ENCODE data around the gene SNCB. TPM values are rescaled to one million over a fixed set of nuclear protein-coding genes. Genes with fewer than 3 reads are reported as not detected.

The SNCB gene
- total RNA-seq, 1 experiment from 2014 or later, result not detected

GRCh38 chr5:176626876-176627236 lies 3.5 kb downstream of the SNCB start:
- no peaks in the 10 kb centered on the region for H3K9me3 Mint-ChIP-seq (ENCODE audit: low read depth, unreplicated experiment)
- peaks cover 40% of the 10 kb centered on the region for H3K4me1 Mint-ChIP-seq (ENCODE audit: low read depth, unreplicated experiment)
- TF ChIP-seq, protein P1, sequence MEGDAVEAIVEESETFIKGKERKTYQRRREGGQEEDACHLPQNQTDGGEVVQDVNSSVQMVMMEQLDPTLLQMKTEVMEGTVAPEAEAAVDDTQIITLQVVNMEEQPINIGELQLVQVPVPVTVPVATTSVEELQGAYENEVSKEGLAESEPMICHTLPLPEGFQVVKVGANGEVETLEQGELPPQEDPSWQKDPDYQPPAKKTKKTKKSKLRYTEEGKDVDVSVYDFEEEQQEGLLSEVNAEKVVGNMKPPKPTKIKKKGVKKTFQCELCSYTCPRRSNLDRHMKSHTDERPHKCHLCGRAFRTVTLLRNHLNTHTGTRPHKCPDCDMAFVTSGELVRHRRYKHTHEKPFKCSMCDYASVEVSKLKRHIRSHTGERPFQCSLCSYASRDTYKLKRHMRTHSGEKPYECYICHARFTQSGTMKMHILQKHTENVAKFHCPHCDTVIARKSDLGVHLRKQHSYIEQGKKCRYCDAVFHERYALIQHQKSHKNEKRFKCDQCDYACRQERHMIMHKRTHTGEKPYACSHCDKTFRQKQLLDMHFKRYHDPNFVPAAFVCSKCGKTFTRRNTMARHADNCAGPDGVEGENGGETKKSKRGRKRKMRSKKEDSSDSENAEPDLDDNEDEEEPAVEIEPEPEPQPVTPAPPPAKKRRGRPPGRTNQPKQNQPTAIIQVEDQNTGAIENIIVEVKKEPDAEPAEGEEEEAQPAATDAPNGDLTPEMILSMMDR (IDR thresholded peaks at IDR 0.05; ENCODE audit: unreplicated experiment), result no peak
- no TSS peak for BruUV-seq (replicated peaks)
- CTCF ChIA-PET, result interaction anchor here (0.6 kb wide), 1 partner anchor 358 kb away, joined by 4 read pairs; no protein-coding TSS in a partner anchor
- peaks cover 93% of the 10 kb centered on the region for H3K27me3 Mint-ChIP-seq (ENCODE audit: unreplicated experiment)
- DNase-seq, result no peak
- H3K36me3 Mint-ChIP-seq (ENCODE audit: insufficient read depth, unreplicated experiment), result no peaks in the 10 kb centered on the region
- no peak overlapping the region for H3K27ac Mint-ChIP-seq (ENCODE audit: unreplicated experiment)
- intact Hi-C loops (cut with micrococcal nuclease; ENCODE audit: unreplicated experiment), result no loop called here
- peak overlapping the region; percentile 15 for H3K4me3 Mint-ChIP-seq (ENCODE audit: low read depth, unreplicated experiment)

- H3K4me3 Mint-ChIP-seq (ENCODE audit: low read depth, unreplicated experiment), result peak overlapping the region; percentile 15
- CTCF ChIA-PET, result interaction anchor here (0.6 kb wide), 1 partner anchor 359 kb away, joined by 4 read pairs; no protein-coding TSS in a partner anchor
Measured at GRCh38 chr5:176625966-176626875, 4.1 kb downstream of the SNCB start.

GRCh38 chr5:176625512-176625911 lies 4.8 kb downstream of the SNCB start:
- Mint-ChIP-seq H3K4me3 (ENCODE audit: low read depth, unreplicated experiment) (no peak overlapping the region), H3K27me3 (ENCODE audit: unreplicated experiment) (peaks cover 93% of the 10 kb centered on the region), H3K4me1 (ENCODE audit: low read depth, unreplicated experiment) (peaks cover 35% of the 10 kb centered on the region), H3K9me3 (ENCODE audit: low read depth, unreplicated experiment) (no peaks in the 10 kb centered on the region), H3K36me3 (ENCODE audit: insufficient read depth, unreplicated experiment) (peaks cover 1% of the 10 kb centered on the region), H3K27ac (ENCODE audit: unreplicated experiment) (no peak overlapping the region)
- CTCF ChIA-PET, result no interaction called here
- TF ChIP-seq, protein P1 (IDR thresholded peaks at IDR 0.05; ENCODE audit: unreplicated experiment), result no peak
- intact Hi-C loops (cut with micrococcal nuclease; ENCODE audit: unreplicated experiment), result no loop called here
- DNase-seq, result no peak
- BruUV-seq (replicated peaks), result no TSS peak

More at GRCh38 chr5:176625966-176626875, 4.1 kb downstream of the SNCB start:
- DNase-seq, result peak; percentile 42
- H3K27ac Mint-ChIP-seq (ENCODE audit: unreplicated experiment), result no peak overlapping the region
- H3K36me3 Mint-ChIP-seq (ENCODE audit: insufficient read depth, unreplicated experiment), result no peaks in the 10 kb centered on the region
- intact Hi-C loops (cut with micrococcal nuclease; ENCODE audit: unreplicated experiment), result no loop called here
- no peaks in the 10 kb centered on the region for H3K9me3 Mint-ChIP-seq (ENCODE audit: low read depth, unreplicated experiment)
- peaks cover 39% of the 10 kb centered on the region for H3K4me1 Mint-ChIP-seq (ENCODE audit: low read depth, unreplicated experiment)
- peaks cover 93% of the 10 kb centered on the region for H3K27me3 Mint-ChIP-seq (ENCODE audit: unreplicated experiment)
- TF ChIP-seq, protein P1 (IDR thresholded peaks at IDR 0.05; ENCODE audit: unreplicated experiment), result no peak
- no TSS peak for BruUV-seq (replicated peaks)

- intact Hi-C loops (cut with micrococcal nuclease; ENCODE audit: unreplicated experiment), result no loop called here
- H3K27me3 Mint-ChIP-seq (ENCODE audit: unreplicated experiment), result peaks cover 93% of the 10 kb centered on the region
- no peak overlapping the region for H3K4me3 Mint-ChIP-seq (ENCODE audit: low read depth, unreplicated experiment)
- BruUV-seq (replicated peaks), result no TSS peak
- H3K4me1 Mint-ChIP-seq (ENCODE audit: low read depth, unreplicated experiment), result peaks cover 41% of the 10 kb centered on the region
- CTCF ChIA-PET, result no interaction called here
- H3K9me3 Mint-ChIP-seq (ENCODE audit: low read depth, unreplicated experiment), result no peaks in the 10 kb centered on the region
- H3K27ac Mint-ChIP-seq (ENCODE audit: unreplicated experiment), result no peak overlapping the region
- DNase-seq, result no peak
- peaks cover 7% of the 10 kb centered on the region for H3K36me3 Mint-ChIP-seq (ENCODE audit: insufficient read depth, unreplicated experiment)
- TF ChIP-seq, protein P1 (IDR thresholded peaks at IDR 0.05; ENCODE audit: unreplicated experiment), result no peak
Measured at GRCh38 chr5:176624938-176625337, 5.4 kb downstream of the SNCB start.

Data from Calu3 (cell line).